Measurements from ENCODE around the gene EXOC3L2. TPM values are rescaled to one million over a fixed set of nuclear protein-coding genes. Genes with fewer than 3 reads are reported as not detected.

Gene EXOC3L2
- polyA plus RNA-seq, 1 donor, result 5.1 TPM

GRCh38 chr19:45179892-45180370, 65.3 kb downstream of the EXOC3L2 start:
- DNase-seq, result no peak

DNA sequence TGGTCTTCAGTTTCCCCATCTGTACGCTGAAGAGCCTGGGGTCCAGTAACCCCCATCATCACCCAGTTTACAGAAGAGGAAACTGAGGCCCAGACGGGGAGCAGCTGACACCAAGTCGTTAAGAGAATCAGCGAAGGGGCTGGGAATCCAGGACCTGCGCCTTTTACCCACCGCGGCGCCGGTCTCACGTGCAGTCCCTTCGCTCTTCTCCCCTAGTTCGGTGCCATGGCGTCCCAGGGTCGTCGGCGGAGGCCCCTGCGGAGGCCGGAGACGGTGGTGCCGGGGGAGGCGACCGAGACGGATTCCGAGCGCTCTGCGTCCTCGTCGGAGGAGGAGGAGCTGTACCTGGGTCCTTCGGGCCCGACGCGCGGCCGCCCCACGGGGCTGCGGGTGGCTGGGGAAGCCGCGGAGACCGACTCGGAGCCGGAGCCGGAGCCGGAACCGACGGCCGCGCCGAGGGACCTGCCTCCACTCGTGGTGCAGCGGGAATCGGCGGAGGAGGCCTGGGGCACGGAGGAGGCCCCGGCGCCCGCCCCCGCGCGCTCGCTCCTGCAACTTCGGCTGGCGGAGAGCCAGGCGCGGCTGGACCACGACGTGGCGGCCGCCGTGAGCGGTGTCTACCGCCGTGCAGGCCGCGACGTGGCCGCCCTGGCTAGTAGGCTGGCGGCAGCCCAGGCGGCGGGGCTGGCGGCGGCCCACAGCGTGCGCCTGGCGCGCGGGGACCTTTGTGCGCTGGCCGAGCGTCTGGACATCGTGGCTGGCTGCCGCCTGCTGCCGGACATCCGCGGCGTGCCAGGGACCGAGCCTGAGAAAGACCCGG, 65.9 kb downstream of the EXOC3L2 start:
- no peak for DNase-seq

- peak; percentile 100 for DNase-seq
Measured at GRCh38 chr19:45178262-45179071, 66.7 kb downstream of the EXOC3L2 start, which contains the start of gene BLOC1S3. TSS of gene BLOC1S3 (plus strand) at chr19:45178784. CDS start at chr19:45179297, 513 bp downstream.

- no peak for DNase-seq
Measured at GRCh38 chr19:45177817-45178261, 67.4 kb downstream of the EXOC3L2 start, which contains the start of gene TRAPPC6A. TSS of gene TRAPPC6A (minus strand) at chr19:45178237. CDS start at chr19:45178218, 19 bp downstream.

GRCh38 chr19:45175515-45176345, 69.5 kb downstream of the EXOC3L2 start:
- no peak for DNase-seq

DNA sequence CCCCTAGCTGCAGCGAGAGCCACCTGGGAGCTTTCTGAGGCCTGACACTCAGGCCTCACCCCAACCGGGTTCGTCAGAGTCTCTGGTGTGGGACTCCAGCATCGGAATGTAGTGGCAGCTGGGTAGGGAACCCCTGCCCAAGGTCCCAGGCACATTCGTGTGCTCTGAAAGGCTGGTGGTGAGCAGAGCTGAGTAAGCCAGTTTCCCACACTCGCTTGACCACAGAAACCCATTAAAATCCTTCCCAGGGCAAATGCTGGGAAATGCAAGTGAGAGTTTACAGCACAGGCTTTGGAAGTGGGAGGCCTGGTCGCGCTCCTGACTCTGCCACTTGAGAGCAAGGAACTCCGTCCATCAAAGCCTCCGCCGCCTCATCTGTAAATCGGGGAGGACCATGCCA, 71.4 kb downstream of the EXOC3L2 start:
- no peak for DNase-seq

DNA sequence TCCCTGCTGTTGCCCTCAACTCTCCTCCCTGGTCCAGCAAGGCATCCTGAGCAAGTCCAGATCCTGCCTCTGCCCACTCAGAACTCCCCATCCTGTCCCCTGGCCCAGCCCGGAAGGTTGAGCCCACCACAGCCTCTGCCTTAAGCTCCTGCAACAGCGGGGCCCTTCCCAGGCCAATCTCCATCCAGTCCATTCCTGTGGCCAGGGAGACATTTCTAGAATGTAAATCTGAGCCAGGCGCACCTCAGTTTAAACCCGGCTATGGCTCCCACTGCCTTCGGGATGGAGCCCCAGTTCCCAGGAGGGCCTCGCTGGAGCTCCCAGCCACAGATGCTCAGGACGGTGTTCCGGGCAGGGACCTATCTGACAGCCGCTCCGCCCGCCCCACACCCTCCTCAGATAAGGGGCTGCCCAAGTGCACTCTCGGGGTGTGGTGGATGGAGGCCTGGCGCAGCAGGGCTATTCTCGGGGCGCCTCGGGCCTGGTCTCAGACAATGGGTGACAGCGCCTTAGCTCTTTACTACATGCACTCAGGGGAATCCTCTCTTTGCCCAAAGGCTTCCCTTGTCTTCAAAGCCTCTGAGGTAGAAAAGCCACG, 72.5 kb downstream of the EXOC3L2 start:
- DNase-seq, result no peak

GRCh38 chr19:45172173-45172572, 73.0 kb downstream of the EXOC3L2 start:
- DNase-seq, result no peak

- no peak for DNase-seq
Measured at GRCh38 chr19:45171211-45171623, 74.0 kb downstream of the EXOC3L2 start.

- DNase-seq, result no peak
Measured at GRCh38 chr19:45170146-45171106, 74.8 kb downstream of the EXOC3L2 start.

DNA sequence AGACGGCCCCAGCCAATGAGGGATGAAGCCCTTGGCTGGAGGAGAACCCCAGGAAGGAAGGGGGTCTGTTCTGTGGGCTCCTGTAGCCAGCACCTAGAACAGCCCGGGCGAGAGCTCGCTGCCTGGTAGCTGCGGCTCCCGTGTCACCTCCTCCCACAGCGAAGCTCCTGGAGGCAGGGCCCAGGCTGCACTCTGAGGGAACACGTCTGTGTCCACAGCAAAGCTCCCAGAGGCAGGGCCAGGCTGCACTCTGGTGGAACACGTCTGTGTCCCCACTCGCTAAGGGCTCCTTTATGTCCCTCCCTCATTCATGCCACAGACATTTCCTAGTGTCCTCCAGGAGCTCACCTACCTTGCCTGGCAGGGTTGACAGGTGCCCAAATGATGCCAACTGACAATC, 75.6 kb downstream of the EXOC3L2 start:
- no peak for DNase-seq

DNA sequence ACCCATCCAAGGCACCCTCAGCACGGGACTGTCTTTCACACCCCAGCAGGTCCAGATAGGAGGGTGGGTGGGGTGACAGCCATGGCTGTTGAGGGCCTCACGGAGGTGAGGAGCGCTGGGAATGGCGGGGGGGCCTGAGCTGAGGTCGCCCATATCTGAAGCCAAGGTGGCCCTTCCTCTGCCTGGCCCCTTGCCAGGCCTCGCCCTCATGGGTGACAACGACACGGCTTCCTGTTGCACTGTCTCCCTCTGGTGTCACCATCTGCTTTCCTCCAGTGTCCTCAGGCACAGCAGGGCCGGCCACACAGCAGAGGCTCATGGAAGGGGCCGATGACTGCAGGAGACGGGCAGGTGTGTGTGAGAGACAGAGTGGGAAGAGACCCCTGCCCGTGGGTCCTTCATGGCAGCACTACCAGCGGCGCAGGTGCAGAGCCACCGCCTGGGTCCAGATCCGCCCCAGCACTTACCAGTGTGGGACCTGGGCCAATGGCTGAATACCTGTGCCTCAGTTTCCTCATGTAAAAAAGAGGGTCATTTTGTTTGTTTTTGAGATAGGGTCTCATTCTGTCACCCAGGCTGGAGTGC, 76.3 kb downstream of the EXOC3L2 start:
- no peak for DNase-seq

DNA sequence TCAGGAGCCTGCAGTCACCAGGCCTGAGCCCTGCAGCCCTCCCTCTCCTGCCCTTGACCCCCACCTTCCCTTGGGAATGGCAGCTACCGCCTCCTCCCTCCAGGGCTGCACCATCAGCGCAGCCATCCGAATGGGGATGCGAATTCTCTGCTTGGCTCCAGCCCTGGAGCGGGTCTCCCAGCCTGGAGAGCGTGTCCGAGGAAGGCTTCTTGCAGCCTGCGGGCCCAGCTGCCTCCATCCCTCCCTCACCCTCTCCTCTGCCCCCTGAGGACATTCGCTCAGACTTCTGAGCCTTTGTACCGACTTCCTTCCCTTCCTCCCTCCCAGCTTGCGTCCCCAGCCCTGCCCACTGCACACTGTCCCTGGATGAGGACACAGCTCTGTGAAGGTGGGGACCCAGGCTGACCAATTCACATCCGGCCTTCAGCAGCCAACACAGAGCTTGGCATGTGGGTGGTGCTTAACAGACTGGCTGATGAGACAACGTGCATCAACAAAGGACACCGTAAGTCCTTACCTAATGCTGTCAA, 78.4 kb downstream of the EXOC3L2 start:
- DNase-seq, result no peak

DNA sequence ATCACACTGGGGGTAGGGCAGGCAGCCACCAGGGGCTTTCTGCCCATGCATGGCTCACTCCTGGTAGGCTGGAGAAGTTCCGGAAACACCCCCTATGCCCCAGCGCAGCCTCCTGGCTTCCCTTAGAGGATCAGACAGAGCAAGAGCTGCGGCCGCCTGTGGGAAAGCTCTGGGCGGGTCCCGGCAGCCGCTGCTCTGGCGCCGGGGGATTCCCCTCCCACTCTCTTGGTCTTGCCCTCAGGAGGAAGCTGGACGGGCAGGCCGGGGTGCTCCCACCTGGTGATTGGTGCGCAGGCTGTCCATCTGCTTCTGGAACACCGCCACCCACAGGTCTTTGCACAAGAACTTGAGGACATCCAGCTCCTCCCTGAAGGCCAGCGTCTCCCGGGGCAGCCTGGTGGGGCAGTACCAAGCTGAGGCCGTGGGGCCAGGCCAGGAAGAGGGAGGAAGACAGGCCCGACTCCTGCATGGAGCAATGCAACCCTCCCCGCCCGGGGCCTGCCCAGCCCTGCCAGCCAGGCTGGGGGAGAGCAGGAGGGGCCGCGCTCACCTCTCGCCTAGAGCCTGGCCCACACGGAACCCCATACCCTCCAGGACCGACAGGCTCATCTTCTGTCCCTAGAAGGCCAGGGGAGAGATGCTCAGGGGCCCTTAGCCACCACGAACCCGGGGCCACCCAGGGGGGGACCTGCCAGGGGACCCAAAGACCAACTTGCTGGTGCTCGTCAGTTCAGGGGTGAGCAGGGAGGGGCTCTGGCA, 80.5 kb downstream of the EXOC3L2 start:
- no peak for DNase-seq

- DNase-seq, result no peak
Measured at GRCh38 chr19:45163751-45164460, 81.3 kb downstream of the EXOC3L2 start.

DNA sequence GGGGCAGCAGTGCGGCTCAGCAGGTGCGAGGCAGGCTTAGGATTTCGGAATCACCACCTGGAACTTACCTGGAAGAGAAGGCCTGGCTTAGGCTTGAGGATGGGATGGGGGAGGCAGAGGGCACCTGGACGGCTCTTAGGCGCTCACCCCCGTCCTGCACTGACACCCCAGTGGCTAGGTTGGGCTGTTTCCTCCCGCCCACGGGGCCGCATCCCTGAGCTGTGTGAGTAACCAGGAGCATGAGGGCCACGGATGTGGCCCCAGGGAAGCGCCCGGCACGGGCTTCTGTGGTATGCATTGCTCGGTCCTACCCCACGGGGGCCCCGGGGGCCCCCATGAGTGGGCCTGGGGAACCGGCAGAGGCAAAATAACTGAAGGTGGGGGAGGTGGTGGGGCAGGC, 82.1 kb downstream of the EXOC3L2 start:
- no peak for DNase-seq

DNA sequence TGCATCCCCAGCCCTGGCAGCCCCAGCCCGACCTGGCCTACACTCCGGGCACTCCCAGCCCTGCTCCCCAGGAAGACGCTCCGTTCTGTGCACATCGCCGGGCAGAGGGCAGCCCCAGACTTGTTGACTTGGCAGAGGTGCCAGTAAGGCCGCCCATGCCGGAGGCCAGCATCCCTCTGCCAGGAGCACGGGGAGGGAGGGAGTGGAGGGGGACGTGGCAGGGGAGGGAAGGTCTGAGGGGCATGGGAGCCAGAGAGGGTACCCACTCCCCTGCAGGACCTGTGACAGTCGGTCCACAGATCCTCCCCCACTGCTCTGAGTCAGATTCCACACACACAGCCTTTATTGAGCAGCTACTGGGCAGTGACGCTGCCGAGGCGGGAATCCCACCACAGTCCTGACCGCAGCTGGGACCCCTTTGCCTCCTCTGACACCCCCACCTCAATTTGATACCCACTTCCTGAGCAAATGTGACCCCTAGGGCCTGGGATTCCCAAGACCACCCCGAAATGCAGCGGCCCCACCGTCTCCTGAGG, 82.5 kb downstream of the EXOC3L2 start:
- DNase-seq, result no peak
